HG02884 (cell line): Measurements from ENCODE around the gene UIMC1.
"Not testable (repeated sequence)": the region's sequence is repeated elsewhere in the genome, so short reads cannot be mapped to it uniquely, and the experiment has no call there.

Experiments used
- ATAC-seq: cut with Tn5 transposase; IDR thresholded peaks from one replicate; pipeline ENCODE4 v1.9.1; 2021; ENCODE audit warnings: mild to moderate bottlenecking, moderate library complexity; ENCODE audit not compliant: unreplicated experiment

UIMC1 gene

GRCh38 chr5:176873541-176874172, 132.9 kb downstream of the UIMC1 start:
- ATAC-seq = no peak

- not testable (repeated sequence) for ATAC-seq
Observed at GRCh38 chr5:176873011-176873410, 133.6 kb downstream of the UIMC1 start.

- not testable (repeated sequence) for ATAC-seq
Observed at GRCh38 chr5:176872586-176872985, 134.0 kb downstream of the UIMC1 start.

GRCh38 chr5:176870644-176871043, 135.9 kb downstream of the UIMC1 start:
- ATAC-seq = not testable (repeated sequence)

GRCh38 chr5:176870110-176870591, 136.4 kb downstream of the UIMC1 start:
- no peak for ATAC-seq

- no peak for ATAC-seq
Observed at GRCh38 chr5:176869501-176870109, 137.0 kb downstream of the UIMC1 start.

GRCh38 chr5:176868731-176869130, 137.8 kb downstream of the UIMC1 start:
- ATAC-seq = no peak

- ATAC-seq = no peak
Observed at GRCh38 chr5:176868126-176868525, 138.5 kb downstream of the UIMC1 start.

- ATAC-seq = no peak
Observed at GRCh38 chr5:176866707-176867310, 139.8 kb downstream of the UIMC1 start.

GRCh38 chr5:176865964-176866363, 140.6 kb downstream of the UIMC1 start:
- no peak for ATAC-seq

GRCh38 chr5:176864755-176865154, 141.8 kb downstream of the UIMC1 start:
- ATAC-seq = no peak

GRCh38 chr5:176863765-176864098, 142.8 kb downstream of the UIMC1 start:
- no peak for ATAC-seq

- ATAC-seq = no peak
Observed at GRCh38 chr5:176863041-176863764, 143.4 kb downstream of the UIMC1 start.

GRCh38 chr5:176862330-176862995, 144.1 kb downstream of the UIMC1 start:
- no peak for ATAC-seq

- ATAC-seq = no peak
Observed at GRCh38 chr5:176861276-176861675, 145.3 kb downstream of the UIMC1 start.

GRCh38 chr5:176860381-176860780, 146.2 kb downstream of the UIMC1 start:
- ATAC-seq = no peak

GRCh38 chr5:176859916-176860315, 146.7 kb downstream of the UIMC1 start:
- ATAC-seq = no peak

GRCh38 chr5:176857894-176858273, 148.7 kb downstream of the UIMC1 start:
- ATAC-seq = no peak

- ATAC-seq = no peak
Observed at GRCh38 chr5:176857216-176857893, 149.2 kb downstream of the UIMC1 start.

- ATAC-seq = no peak
Observed at GRCh38 chr5:176856746-176857145, 149.8 kb downstream of the UIMC1 start.

GRCh38 chr5:176855598-176855997, 151.0 kb downstream of the UIMC1 start:
- ATAC-seq = no peak
